Measurements from ENCODE around the gene KRTAP6-2.

GRCh38 chr21:30642564-30642963, 43.9 kb upstream of the KRTAP6-2 start, which contains the start of gene KRTAP20-3:
- no peak for TF ChIP-seq POLR2A (IDR thresholded peaks at IDR 0.05)
- TF ChIP-seq, protein P1, sequence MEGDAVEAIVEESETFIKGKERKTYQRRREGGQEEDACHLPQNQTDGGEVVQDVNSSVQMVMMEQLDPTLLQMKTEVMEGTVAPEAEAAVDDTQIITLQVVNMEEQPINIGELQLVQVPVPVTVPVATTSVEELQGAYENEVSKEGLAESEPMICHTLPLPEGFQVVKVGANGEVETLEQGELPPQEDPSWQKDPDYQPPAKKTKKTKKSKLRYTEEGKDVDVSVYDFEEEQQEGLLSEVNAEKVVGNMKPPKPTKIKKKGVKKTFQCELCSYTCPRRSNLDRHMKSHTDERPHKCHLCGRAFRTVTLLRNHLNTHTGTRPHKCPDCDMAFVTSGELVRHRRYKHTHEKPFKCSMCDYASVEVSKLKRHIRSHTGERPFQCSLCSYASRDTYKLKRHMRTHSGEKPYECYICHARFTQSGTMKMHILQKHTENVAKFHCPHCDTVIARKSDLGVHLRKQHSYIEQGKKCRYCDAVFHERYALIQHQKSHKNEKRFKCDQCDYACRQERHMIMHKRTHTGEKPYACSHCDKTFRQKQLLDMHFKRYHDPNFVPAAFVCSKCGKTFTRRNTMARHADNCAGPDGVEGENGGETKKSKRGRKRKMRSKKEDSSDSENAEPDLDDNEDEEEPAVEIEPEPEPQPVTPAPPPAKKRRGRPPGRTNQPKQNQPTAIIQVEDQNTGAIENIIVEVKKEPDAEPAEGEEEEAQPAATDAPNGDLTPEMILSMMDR (IDR thresholded peaks at IDR 0.05), result no peak
